Gastroesophageal sphincter (tissue), 4 donors: ENCODE measurements around the gene LRRC8B. TPM values are rescaled to one million over a fixed set of nuclear protein-coding genes. Genes with fewer than 3 reads are reported as not detected.

Source experiments
- ATAC-seq: fragments of 150-250 bp; one replicate; pipeline ENCODE4 v1.9.1; 2016; ENCODE audit warnings: mild to moderate bottlenecking, moderate library complexity
- H3K27ac ChIP-seq, 4 donors: fragments of 200-600 bp; sonication (generic) in 3 of 4; 1 replicate in 3 of 4; 2 replicates in 1 of 4; pipeline ENCODE4 v1.5.1; 2016 to 2019
- H3K27me3 ChIP-seq: fragments of 200-600 bp; sonication (generic); one replicate; pipeline ENCODE4 v1.5.1; 2019
- H3K36me3 ChIP-seq, 2 donors: fragments of 200-600 bp; sonication (generic); one replicate each; pipeline ENCODE4 v1.5.1; 2019; ENCODE audit warnings: control low read depth in 1 of 2
- H3K4me1 ChIP-seq, 3 donors: fragments of 200-600 bp; sonication (generic); 1 replicate in 2 of 3; 2 replicates in 1 of 3; pipeline ENCODE4 v1.5.1; 2016 to 2019; ENCODE audit warnings: control low read depth in 2 of 3
- H3K4me3 ChIP-seq, 2 donors: fragments of 200-600 bp; sonication (generic); one replicate each; pipeline ENCODE4 v1.5.1; 2019; ENCODE audit warnings: mild to moderate bottlenecking in 1 of 2, moderate library complexity in 1 of 2
- H3K9me3 ChIP-seq, 3 donors: fragments of 200-600 bp; sonication (generic); one replicate each; pipeline ENCODE4 v1.5.1; 2017 to 2019; ENCODE audit warnings: control low read depth in 2 of 3
- CTCF ChIP-seq, 4 experiments: fragments of 200-600 bp in 2 of 4; fragments of 450-650 bp in 2 of 4; sonication (generic) in 1 of 4; IDR thresholded peaks; one replicate each; pipeline ENCODE4 v1.5.1; 2017 to 2019; ENCODE audit warnings: antibody characterized with exemption in 4 of 4, mild to moderate bottlenecking in 2 of 4, moderate library complexity in 2 of 4
- EP300 ChIP-seq: sonication (generic); formaldehyde crosslinking; IDR thresholded peaks from one replicate; pipeline ENCODE4 v1.6.1; 2017; ENCODE audit warnings: antibody characterized with exemption, mild to moderate bottlenecking
- POLR2A ChIP-seq, 2 donors: fragments of 450-650 bp; IDR thresholded peaks; one replicate each; pipeline ENCODE4 v1.6.1; 2017; ENCODE audit warnings: antibody characterized with exemption in 2 of 2, mild to moderate bottlenecking in 2 of 2, moderate library complexity in 1 of 2
- POLR2AphosphoS5 ChIP-seq: sonication (generic); formaldehyde crosslinking; IDR thresholded peaks from one replicate; pipeline ENCODE4 v1.6.1; 2017; ENCODE audit warnings: antibody characterized with exemption
- WGBS, 2 donors: methylation state at CpG; one replicate each; pipeline ENCODE4 v1.1.5; 2018; ENCODE audit warnings: low coverage in 1 of 2; 5-methylcytosine and 5-hydroxymethylcytosine counted together
- total RNA-seq, 4 donors: library from RNA; depleted of rRNA; stranded (reverse); fragments of >200 nt; gene quantifications; one replicate each; pipeline ENCODE4 v1.1.0, GENCODE V29; 2016

The LRRC8B gene
- total RNA-seq, 4 donors from 2014 or later, result 3.5 to 6.9 (median 5.0) TPM

- no peak for ATAC-seq
- 81 to 90% methylated on average over 2 of the region's 2 CpGs for WGBS, 2 donors
- no peak overlapping the region for H3K4me3 ChIP-seq
- H3K27me3 ChIP-seq, result no peaks in the 10 kb centered on the region
- H3K36me3 ChIP-seq, result no peaks in the 10 kb centered on the region
- peak overlapping the region in 1 of 4 donors; percentile 64 for H3K27ac ChIP-seq
- TF ChIP-seq EP300, result no peak
- TF ChIP-seq POLR2A (IDR thresholded peaks at IDR 0.05), result no peak
- TF ChIP-seq CTCF (IDR thresholded peaks at IDR 0.05), result no peak
- TF ChIP-seq POLR2AphosphoS5, result no peak
- peaks cover 0 to 25% (median 0%) of the 10 kb centered on the region in 3 donors for H3K4me1 ChIP-seq
- H3K9me3 ChIP-seq, result no peaks in the 10 kb centered on the region
These were observed 82.5 kb downstream of the LRRC8B start for GRCh38 chr1:89607156-89607555.

GRCh38 chr1:89607586-89608318, 83.1 kb downstream of the LRRC8B start:
- ATAC-seq, result no peak
- Histone ChIP-seq H3K27ac (peak overlapping the region in 3 of 4 donors; percentile 48 to 64 (median 50)), H3K36me3 (no peaks in the 10 kb centered on the region), H3K27me3 (no peaks in the 10 kb centered on the region), H3K4me1 (peaks cover 0 to 25% (median 0%) of the 10 kb centered on the region in 3 donors), H3K4me3 (no peak overlapping the region), H3K9me3 (no peaks in the 10 kb centered on the region)
- 75 to 78% methylated on average over 4 to 5 of the region's 5 CpGs for WGBS, 2 donors
- TF ChIP-seq POLR2A (IDR thresholded peaks at IDR 0.05), result no peak
- no peak for TF ChIP-seq EP300
- no peak for TF ChIP-seq POLR2AphosphoS5
- TF ChIP-seq CTCF (IDR thresholded peaks at IDR 0.05), result no peak

GRCh38 chr1:89608319-89608983, 83.8 kb downstream of the LRRC8B start:
- 47 to 55% methylated on average over 9 of the region's 9 CpGs for WGBS, 2 donors
- Histone ChIP-seq H3K27me3 (no peaks in the 10 kb centered on the region), H3K4me3 (no peak overlapping the region), H3K9me3 (no peaks in the 10 kb centered on the region), H3K36me3 (no peaks in the 10 kb centered on the region), H3K4me1 (peaks cover 0 to 21% (median 0%) of the 10 kb centered on the region in 3 donors), H3K27ac (peak overlapping the region in 3 of 4 donors; percentile 48 to 64 (median 50))
- TF ChIP-seq CTCF (IDR thresholded peaks at IDR 0.05), result no peak
- TF ChIP-seq POLR2AphosphoS5, result no peak
- no peak for TF ChIP-seq EP300
- no peak for TF ChIP-seq POLR2A (IDR thresholded peaks at IDR 0.05)
- ATAC-seq, result peak; percentile 32

- Histone ChIP-seq H3K27me3 (no peaks in the 10 kb centered on the region), H3K4me1 (peaks cover 0 to 14% (median 0%) of the 10 kb centered on the region in 3 donors), H3K4me3 (no peak overlapping the region), H3K27ac (peak overlapping the region in 3 of 4 donors; percentile 9 to 64 (median 50)), H3K36me3 (no peaks in the 10 kb centered on the region), H3K9me3 (no peaks in the 10 kb centered on the region)
- no peak for TF ChIP-seq CTCF (IDR thresholded peaks at IDR 0.05)
- ATAC-seq, result no peak
- 73 to 96% methylated on average over 3 to 6 of the region's 20 CpGs for WGBS, 2 donors
These were observed 84.5 kb downstream of the LRRC8B start for GRCh38 chr1:89608984-89609725.
